Measurements from ENCODE around the gene PEAR1. TPM values are rescaled to one million over a fixed set of nuclear protein-coding genes. Genes with fewer than 3 reads are reported as not detected.

The PEAR1 gene
- polyA plus RNA-seq, 2 of the 4 experiments (the other 2 are of a cell fraction), result 1.7 to 5.0 TPM

DNA sequence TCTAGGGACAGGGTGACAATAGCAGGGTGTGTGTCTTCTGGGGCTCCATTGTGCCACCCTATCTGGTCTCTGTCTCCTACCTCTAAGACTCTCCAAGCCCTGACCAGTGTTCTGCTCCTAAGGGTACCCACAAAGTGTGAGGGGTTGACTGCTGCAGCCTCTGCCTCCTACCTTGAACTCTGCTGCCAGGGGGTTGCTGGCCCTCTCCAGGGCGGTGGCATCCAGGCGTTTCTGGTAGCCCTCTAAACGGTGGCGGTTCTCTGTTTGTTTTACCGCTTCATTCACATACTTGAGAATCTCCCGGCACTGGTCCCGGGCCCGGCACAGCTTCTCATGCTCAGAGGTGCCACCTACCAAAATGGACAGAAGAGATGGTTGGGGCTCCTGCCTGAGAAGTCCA is 51.3 kb downstream of the PEAR1 start (continued):
- TF ChIP-seq, protein P1, sequence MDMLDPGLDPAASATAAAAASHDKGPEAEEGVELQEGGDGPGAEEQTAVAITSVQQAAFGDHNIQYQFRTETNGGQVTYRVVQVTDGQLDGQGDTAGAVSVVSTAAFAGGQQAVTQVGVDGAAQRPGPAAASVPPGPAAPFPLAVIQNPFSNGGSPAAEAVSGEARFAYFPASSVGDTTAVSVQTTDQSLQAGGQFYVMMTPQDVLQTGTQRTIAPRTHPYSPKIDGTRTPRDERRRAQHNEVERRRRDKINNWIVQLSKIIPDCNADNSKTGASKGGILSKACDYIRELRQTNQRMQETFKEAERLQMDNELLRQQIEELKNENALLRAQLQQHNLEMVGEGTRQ (IDR thresholded peaks at IDR 0.05), result no peak
- TF ChIP-seq, protein P2, sequence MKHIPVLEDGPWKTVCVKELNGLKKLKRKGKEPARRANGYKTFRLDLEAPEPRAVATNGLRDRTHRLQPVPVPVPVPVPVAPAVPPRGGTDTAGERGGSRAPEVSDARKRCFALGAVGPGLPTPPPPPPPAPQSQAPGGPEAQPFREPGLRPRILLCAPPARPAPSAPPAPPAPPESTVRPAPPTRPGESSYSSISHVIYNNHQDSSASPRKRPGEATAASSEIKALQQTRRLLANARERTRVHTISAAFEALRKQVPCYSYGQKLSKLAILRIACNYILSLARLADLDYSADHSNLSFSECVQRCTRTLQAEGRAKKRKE (CRISPR knock-in tag; IDR thresholded peaks at IDR 0.05; ENCODE audit: low read depth), result no peak
- TF ChIP-seq GATA3 (IDR thresholded peaks at IDR 0.05; ENCODE audit: borderline replicate concordance) (no peak), FOSB (CRISPR knock-in tag; IDR thresholded peaks at IDR 0.05) (no peak), MAZ (IDR thresholded peaks at IDR 0.05; ENCODE audit: borderline replicate concordance, low read depth, low read length) (no peak), CHD2 (IDR thresholded peaks at IDR 0.05; ENCODE audit: low read length, partially characterized antibody) (no peak), ZSCAN20 (CRISPR knock-in tag; IDR thresholded peaks at IDR 0.05) (no peak), CBX2 (IDR thresholded peaks at IDR 0.05; ENCODE audit: borderline replicate concordance, low read depth) (no peak)

DNA sequence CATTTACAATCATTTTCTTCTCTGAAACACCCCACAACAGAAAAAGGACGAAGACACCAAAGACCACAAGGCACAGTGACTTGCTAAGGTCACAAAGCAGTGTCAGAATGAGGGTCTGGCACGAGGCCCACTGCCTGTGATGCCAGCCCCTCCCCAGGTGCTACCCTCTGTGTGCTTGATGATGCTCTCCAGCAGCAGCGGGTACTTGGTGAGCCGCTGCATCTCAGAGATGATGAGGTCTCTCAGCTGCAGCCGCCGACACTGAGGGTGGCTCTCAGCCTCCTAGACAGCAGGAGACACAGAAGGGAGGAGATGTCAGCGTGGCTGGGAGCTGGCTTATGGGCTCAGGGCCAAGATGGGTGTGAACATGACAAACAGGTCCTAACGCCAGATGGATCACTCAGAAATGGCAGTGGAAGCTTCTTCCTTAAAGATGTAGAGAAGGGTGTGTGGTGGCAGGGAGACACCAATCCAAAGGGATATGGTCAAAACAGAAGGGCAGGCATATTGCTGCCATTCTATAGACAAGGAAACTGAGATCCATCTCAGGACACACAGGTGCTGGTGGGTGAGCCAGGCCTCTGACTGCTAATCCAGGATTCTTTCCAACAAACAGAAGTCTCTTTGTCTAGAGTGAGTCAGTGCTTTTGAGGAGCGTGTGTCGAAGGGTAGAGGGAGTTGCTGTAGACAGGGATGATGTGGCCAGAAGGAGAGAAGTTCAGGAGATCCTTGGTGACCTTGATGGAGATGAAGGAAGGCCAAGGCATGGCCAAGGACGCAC is 52.6 kb downstream of the PEAR1 start:
- Histone ChIP-seq H3K4me2 (no peak overlapping the region), H3K4me3 (no peak overlapping the region), H3K9me3 (no peaks in the 10 kb centered on the region), H3K4me1 (no peaks in the 10 kb centered on the region), H3K27ac (no peak overlapping the region)
- ATAC-seq (no peak), FAIRE-seq (no peak), DNase-seq (ENCODE audit: low read depth in 1 of 2, low spot score in 1 of 2) (no peak)
- CTCF ChIA-PET, result interaction anchor here (0.9 to 2.2 kb wide), 7 partner anchors 8 to 257 kb away, joined by 3 to 11 read pairs (median 4); partner anchors contain the start of gene NTRK1
- 89% methylated on average over 11 of the region's 11 CpGs for WGBS (ENCODE audit: missing lambda C conversion rate)
- POLR2A ChIA-PET, result no interaction called here
- TF ChIP-seq, protein P2 (CRISPR knock-in tag; IDR thresholded peaks at IDR 0.05; ENCODE audit: low read depth), result no peak
- no peak for TF ChIP-seq ZC3H11A (IDR thresholded peaks at IDR 0.05)
- TF ChIP-seq SREBF2 (IDR thresholded peaks at IDR 0.05), result no peak
- no peak for TF ChIP-seq CEBPB (IDR thresholded peaks at IDR 0.05)
- no peak for TF ChIP-seq MAFK (IDR thresholded peaks at IDR 0.05; ENCODE audit: partially characterized antibody)
- no peak for TF ChIP-seq NFE2L2 (conservative IDR thresholded peaks at IDR 0.05; ENCODE audit: low read length)
- TF ChIP-seq FOSL2 (IDR thresholded peaks at IDR 0.05), result no peak
- no peak for TF ChIP-seq FOSL2 (CRISPR knock-in tag; IDR thresholded peaks at IDR 0.05)
- TF ChIP-seq, protein P3, sequence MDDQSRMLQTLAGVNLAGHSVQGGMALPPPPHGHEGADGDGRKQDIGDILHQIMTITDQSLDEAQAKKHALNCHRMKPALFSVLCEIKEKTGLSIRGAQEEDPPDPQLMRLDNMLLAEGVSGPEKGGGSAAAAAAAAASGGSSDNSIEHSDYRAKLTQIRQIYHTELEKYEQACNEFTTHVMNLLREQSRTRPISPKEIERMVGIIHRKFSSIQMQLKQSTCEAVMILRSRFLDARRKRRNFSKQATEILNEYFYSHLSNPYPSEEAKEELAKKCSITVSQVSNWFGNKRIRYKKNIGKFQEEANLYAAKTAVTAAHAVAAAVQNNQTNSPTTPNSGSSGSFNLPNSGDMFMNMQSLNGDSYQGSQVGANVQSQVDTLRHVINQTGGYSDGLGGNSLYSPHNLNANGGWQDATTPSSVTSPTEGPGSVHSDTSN (IDR thresholded peaks at IDR 0.05), result no peak
- TF ChIP-seq CHD4 (IDR thresholded peaks at IDR 0.05; ENCODE audit: borderline replicate concordance), result no peak
- TF ChIP-seq, protein P4, sequence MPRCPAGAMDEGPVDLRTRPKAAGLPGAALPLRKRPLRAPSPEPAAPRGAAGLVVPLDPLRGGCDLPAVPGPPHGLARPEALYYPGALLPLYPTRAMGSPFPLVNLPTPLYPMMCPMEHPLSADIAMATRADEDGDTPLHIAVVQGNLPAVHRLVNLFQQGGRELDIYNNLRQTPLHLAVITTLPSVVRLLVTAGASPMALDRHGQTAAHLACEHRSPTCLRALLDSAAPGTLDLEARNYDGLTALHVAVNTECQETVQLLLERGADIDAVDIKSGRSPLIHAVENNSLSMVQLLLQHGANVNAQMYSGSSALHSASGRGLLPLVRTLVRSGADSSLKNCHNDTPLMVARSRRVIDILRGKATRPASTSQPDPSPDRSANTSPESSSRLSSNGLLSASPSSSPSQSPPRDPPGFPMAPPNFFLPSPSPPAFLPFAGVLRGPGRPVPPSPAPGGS (IDR thresholded peaks at IDR 0.05), result no peak
- no peak for TF ChIP-seq GATA3 (IDR thresholded peaks at IDR 0.05; ENCODE audit: borderline replicate concordance)
- TF ChIP-seq, protein P5, sequence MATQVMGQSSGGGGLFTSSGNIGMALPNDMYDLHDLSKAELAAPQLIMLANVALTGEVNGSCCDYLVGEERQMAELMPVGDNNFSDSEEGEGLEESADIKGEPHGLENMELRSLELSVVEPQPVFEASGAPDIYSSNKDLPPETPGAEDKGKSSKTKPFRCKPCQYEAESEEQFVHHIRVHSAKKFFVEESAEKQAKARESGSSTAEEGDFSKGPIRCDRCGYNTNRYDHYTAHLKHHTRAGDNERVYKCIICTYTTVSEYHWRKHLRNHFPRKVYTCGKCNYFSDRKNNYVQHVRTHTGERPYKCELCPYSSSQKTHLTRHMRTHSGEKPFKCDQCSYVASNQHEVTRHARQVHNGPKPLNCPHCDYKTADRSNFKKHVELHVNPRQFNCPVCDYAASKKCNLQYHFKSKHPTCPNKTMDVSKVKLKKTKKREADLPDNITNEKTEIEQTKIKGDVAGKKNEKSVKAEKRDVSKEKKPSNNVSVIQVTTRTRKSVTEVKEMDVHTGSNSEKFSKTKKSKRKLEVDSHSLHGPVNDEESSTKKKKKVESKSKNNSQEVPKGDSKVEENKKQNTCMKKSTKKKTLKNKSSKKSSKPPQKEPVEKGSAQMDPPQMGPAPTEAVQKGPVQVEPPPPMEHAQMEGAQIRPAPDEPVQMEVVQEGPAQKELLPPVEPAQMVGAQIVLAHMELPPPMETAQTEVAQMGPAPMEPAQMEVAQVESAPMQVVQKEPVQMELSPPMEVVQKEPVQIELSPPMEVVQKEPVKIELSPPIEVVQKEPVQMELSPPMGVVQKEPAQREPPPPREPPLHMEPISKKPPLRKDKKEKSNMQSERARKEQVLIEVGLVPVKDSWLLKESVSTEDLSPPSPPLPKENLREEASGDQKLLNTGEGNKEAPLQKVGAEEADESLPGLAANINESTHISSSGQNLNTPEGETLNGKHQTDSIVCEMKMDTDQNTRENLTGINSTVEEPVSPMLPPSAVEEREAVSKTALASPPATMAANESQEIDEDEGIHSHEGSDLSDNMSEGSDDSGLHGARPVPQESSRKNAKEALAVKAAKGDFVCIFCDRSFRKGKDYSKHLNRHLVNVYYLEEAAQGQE (IDR thresholded peaks at IDR 0.05), result no peak
- TF ChIP-seq FOXS1 (CRISPR knock-in tag; IDR thresholded peaks at IDR 0.05), result no peak
- TF ChIP-seq EP300 (IDR thresholded peaks at IDR 0.05), result no peak
- TF ChIP-seq POLR2A (IDR thresholded peaks at IDR 0.05; ENCODE audit: low read length), result no peak
- TF ChIP-seq NR3C1 (IDR thresholded peaks at IDR 0.05), result no peak
- TF ChIP-seq CBX8 (IDR thresholded peaks at IDR 0.05), result no peak
- TF ChIP-seq HEYL (CRISPR knock-in tag; IDR thresholded peaks at IDR 0.05), result no peak

Data from A549 (cell line).